ENCODE results near the gene GNAS. TPM values are rescaled to one million over a fixed set of nuclear protein-coding genes. Genes with fewer than 3 reads are reported as not detected.
"Not testable (repeated sequence)": the region's sequence is repeated elsewhere in the genome, so short reads cannot be mapped to it uniquely, and the experiment has no call there.

The GNAS gene
- total RNA-seq, 1 donor from 2014 or later = 746 TPM

DNA sequence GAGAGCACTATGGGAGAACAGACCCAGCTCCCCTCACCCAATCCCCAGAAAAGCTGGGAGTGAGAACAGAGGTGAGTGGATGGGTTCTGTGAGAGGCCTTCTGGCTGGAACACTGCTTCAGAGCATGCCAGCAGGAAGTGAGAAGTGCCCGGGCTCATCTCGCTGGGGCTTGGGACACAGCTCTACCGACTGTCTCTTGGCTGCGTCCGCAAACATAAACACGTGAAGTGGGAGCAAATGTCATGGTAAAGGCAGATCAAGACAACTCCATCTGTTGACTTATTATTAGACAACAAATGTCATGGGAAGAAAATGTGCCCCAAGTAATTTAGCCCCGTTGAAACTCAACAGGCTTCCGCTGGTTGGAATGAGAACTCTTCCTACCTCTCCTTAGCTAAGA lies 27.7 kb upstream of the GNAS start:
- TF ChIP-seq, protein P1, sequence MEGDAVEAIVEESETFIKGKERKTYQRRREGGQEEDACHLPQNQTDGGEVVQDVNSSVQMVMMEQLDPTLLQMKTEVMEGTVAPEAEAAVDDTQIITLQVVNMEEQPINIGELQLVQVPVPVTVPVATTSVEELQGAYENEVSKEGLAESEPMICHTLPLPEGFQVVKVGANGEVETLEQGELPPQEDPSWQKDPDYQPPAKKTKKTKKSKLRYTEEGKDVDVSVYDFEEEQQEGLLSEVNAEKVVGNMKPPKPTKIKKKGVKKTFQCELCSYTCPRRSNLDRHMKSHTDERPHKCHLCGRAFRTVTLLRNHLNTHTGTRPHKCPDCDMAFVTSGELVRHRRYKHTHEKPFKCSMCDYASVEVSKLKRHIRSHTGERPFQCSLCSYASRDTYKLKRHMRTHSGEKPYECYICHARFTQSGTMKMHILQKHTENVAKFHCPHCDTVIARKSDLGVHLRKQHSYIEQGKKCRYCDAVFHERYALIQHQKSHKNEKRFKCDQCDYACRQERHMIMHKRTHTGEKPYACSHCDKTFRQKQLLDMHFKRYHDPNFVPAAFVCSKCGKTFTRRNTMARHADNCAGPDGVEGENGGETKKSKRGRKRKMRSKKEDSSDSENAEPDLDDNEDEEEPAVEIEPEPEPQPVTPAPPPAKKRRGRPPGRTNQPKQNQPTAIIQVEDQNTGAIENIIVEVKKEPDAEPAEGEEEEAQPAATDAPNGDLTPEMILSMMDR (IDR thresholded peaks at IDR 0.05) = no peak
- DNase-seq = no peak

DNA sequence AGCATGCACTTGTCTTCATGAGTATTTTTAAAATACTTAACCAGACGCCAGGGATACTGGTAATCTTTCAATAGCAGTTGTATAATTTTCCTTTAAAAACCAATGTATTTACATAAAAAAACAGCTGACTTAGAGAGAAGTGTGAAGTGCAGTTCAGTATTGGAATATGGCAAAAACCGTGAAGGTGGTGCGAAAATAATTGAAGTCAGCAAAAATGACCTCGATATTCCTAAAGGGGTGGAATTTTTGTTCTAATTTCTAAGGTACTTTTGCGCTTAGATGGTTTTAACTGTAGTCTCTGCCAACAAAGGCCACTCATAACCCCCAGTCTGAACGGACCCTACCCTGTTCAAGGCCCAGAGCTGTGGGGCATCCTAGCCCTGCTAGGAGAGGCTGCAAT lies 27.1 kb upstream of the GNAS start:
- DNase-seq = no peak
- TF ChIP-seq, protein P1 (IDR thresholded peaks at IDR 0.05) = no peak
- intact Hi-C loops (cut with DNase I) = no loop called here

More for the DNA sequence above, 27.7 kb upstream of the GNAS start:
- Histone ChIP-seq H3K27ac (no peak overlapping the region), H3K4me3 (no peak overlapping the region), H3K9me3 (no peaks in the 10 kb centered on the region), H3K27me3 (no peaks in the 10 kb centered on the region), H3K4me1 (no peaks in the 10 kb centered on the region), H3K36me3 (no peaks in the 10 kb centered on the region)
- intact Hi-C loops (cut with DNase I) = no loop called here
- ATAC-seq = no peak

DNA sequence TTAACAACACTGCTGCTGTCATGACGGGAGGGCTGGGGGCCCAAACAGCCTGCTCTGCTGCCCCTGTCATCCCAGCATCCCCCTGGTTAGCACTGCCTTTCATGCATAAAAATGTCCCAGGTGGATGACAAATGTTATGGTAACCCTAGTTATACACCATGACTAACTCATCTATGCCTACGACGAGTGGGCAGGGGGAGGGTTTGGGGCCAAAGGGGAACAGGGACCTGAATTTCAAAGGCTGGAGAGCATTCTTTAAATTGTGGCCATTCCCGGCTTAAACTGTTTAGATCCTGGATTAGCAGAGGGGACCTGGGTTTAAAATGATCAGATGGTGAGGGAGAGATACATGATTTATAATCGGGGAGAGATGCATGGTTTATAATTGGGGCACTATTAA lies 26.2 kb upstream of the GNAS start:
- no peaks in the 10 kb centered on the region for H3K36me3 ChIP-seq
- no peaks in the 10 kb centered on the region for H3K9me3 ChIP-seq
- DNase-seq (no peak), ATAC-seq (no peak)
- intact Hi-C loops (cut with DNase I) = no loop called here
- H3K4me3 ChIP-seq = no peak overlapping the region
- H3K4me1 ChIP-seq = no peaks in the 10 kb centered on the region
- no peak overlapping the region for H3K27ac ChIP-seq
- no peaks in the 10 kb centered on the region for H3K27me3 ChIP-seq
- TF ChIP-seq, protein P1 (IDR thresholded peaks at IDR 0.05) = no peak

More for the DNA sequence above, 27.1 kb upstream of the GNAS start:
- ATAC-seq = no peak
- Histone ChIP-seq H3K27me3 (no peaks in the 10 kb centered on the region), H3K4me3 (no peak overlapping the region), H3K36me3 (no peaks in the 10 kb centered on the region), H3K4me1 (no peaks in the 10 kb centered on the region), H3K9me3 (no peaks in the 10 kb centered on the region), H3K27ac (no peak overlapping the region)

DNA sequence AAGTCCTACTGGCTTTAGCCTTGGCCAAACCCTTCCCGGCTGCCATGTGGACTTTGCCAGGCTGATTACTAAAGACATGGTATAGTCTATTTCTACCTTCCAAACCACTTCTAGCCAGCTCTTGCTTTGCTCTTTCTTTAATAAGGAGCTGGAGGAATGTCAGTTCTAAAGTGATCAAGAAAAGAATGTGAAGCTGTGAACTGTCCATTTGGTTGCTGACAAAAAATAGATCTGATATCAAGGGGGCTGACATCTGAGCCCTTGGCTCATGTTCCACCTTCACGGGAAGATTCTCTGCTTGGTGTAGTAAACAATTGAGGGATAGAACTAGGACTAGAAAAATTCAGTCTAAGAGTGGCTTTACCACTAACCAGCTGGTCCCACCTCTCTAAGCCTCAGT lies 24.4 kb upstream of the GNAS start:
- TF ChIP-seq, protein P1 (IDR thresholded peaks at IDR 0.05) = no peak
- no peaks in the 10 kb centered on the region for H3K4me1 ChIP-seq
- no peaks in the 10 kb centered on the region for H3K9me3 ChIP-seq
- H3K27me3 ChIP-seq = no peaks in the 10 kb centered on the region
- DNase-seq = no peak
- no peak overlapping the region for H3K27ac ChIP-seq
- no peak overlapping the region for H3K4me3 ChIP-seq
- no peaks in the 10 kb centered on the region for H3K36me3 ChIP-seq
- ATAC-seq = no peak
- intact Hi-C loops (cut with DNase I) = no loop called here

DNA sequence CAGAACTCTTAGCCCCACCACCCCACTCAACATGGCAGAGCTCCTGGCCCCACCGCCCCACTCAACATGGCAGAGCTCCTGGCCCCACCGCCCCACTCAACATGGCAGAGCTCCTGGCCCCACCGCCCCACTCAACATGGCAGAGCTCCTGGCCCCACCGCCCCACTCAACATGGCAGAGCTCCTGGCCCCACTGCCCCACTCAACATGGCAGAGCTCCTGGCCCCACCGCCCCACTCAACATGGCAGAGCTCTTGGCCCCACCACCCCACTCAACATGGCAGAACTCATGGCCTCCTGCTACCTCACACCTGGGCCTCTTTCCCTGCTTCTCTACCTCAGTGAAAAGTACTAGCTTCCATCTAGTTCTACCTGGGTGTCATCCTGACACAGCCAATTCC lies 23.7 kb upstream of the GNAS start:
- DNase-seq; ATAC-seq; H3K9me3 ChIP-seq; H3K4me3 ChIP-seq; H3K27me3 ChIP-seq; H3K27ac ChIP-seq; intact Hi-C loops (cut with DNase I); H3K4me1 ChIP-seq; H3K36me3 ChIP-seq: not testable (repeated sequence)

DNA sequence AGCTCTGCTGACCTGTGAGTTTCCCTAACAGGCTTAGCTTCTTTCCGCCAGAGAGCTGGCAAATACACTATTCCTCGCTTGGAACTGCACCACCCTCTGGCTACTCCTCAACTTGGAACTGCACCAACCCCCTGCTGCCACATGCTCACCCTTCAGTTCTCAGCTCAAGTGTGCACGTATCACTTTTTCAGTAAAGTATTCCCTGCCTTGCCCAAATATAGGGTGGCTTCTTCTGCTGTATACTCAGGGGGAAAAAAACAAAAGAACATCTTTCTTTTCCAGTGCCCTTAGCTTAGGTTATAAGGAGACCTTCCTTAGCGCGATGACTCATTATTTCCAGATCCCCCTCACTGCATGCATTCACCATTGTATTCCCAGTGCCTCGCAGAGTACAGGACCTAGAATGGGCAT lies 23.0 kb upstream of the GNAS start:
- no peak overlapping the region for H3K4me3 ChIP-seq
- intact Hi-C loops (cut with DNase I) = no loop called here
- no peaks in the 10 kb centered on the region for H3K9me3 ChIP-seq
- no peaks in the 10 kb centered on the region for H3K27me3 ChIP-seq
- H3K36me3 ChIP-seq = no peaks in the 10 kb centered on the region
- DNase-seq (no peak), ATAC-seq (peak; percentile 75)
- H3K27ac ChIP-seq = no peak overlapping the region
- H3K4me1 ChIP-seq = no peaks in the 10 kb centered on the region
- TF ChIP-seq, protein P1 (IDR thresholded peaks at IDR 0.05) = no peak
